K562 (cell line): Measurements from ENCODE around the gene KIZ. TPM values are rescaled to one million over a fixed set of nuclear protein-coding genes. Genes with fewer than 3 reads are reported as not detected.
A peak's percentile ranks its signal among the peaks of the same experiment; 100 is the strongest.

ENCODE experiments used
- ARNT ChIP-seq, 2 experiments: fragments of 450-650 bp; IDR thresholded peaks; 2 replicates each; pipeline ENCODE4 v1.6.1; 2016; ENCODE audit warnings: mild to moderate bottlenecking in 1 of 2
- C11orf30 ChIP-seq: fragments of 450-650 bp; IDR thresholded peaks from 2 replicates; pipeline ENCODE4 v1.6.1; 2016; ENCODE audit warnings: low read depth, mild to moderate bottlenecking
- CREB3 ChIP-seq: fragments of 450-650 bp; conservative IDR thresholded peaks from 2 replicates; pipeline ENCODE4 v1.6.1; 2016; ENCODE audit warnings: missing genetic modification characterization, low read depth, mild to moderate bottlenecking, missing compliant biosample characterization, moderate library complexity
- CREM ChIP-seq: IDR thresholded peaks from 2 replicates; pipeline ENCODE4 v1.6.1; 2014; ENCODE audit warnings: antibody characterized with exemption, low read depth
- DPF2 ChIP-seq: fragments of 450-650 bp; IDR thresholded peaks from 2 replicates; pipeline ENCODE4 v1.6.1; 2016
- FOXK2 ChIP-seq, 2 experiments: fragments of 450-650 bp; IDR thresholded peaks in 1 of 2; conservative IDR thresholded peaks in 1 of 2; 2 replicates each; pipeline ENCODE4 v1.6.1; 2016; ENCODE audit warnings: low read depth in 2 of 2, mild to moderate bottlenecking in 1 of 2
- HMG20B ChIP-seq: fragments of 250-450 bp; sonication (Bioruptor Pico); IDR thresholded peaks from 2 replicates; pipeline ENCODE4 v1.5.0; 2021; ENCODE audit warnings: mild to moderate bottlenecking
- HOXB6 ChIP-seq: fragments of 250-450 bp; sonication (Bioruptor Pico); IDR thresholded peaks from 2 replicates; pipeline ENCODE4 v1.5.1; 2022; ENCODE audit warnings: mild to moderate bottlenecking, borderline replicate concordance
- L3MBTL2 ChIP-seq: fragments of 450-650 bp; IDR thresholded peaks from 2 replicates; pipeline ENCODE4 v1.6.1; 2016; ENCODE audit warnings: mild to moderate bottlenecking, moderate library complexity
- MTF1 ChIP-seq: fragments of 250-450 bp; sonication (Bioruptor Pico); IDR thresholded peaks from 2 replicates; pipeline ENCODE4 v1.9.0; 2021; ENCODE audit warnings: moderate library complexity, mild to moderate bottlenecking, inconsistent platforms, borderline replicate concordance
- POLR2B ChIP-seq: fragments of 450-650 bp; IDR thresholded peaks from 2 replicates; pipeline ENCODE4 v1.6.1; 2018; ENCODE audit warnings: low read depth; ENCODE audit not compliant: partially characterized antibody
- SMAD4 ChIP-seq: fragments of 250-450 bp; sonication (Bioruptor Pico); conservative IDR thresholded peaks from 2 replicates; pipeline ENCODE4 v1.8.0; 2021; ENCODE audit warnings: inconsistent platforms, mild to moderate bottlenecking, moderate library complexity
- TCF7 ChIP-seq: sonication (generic); IDR thresholded peaks from 2 replicates; pipeline ENCODE4 v1.6.1; 2016; ENCODE audit warnings: antibody characterized with exemption, borderline replicate concordance
- TEAD2 ChIP-seq: fragments of 450-650 bp; IDR thresholded peaks from 2 replicates; pipeline ENCODE4 v1.6.1; 2016; ENCODE audit warnings: missing genetic modification characterization, control low read depth, missing compliant biosample characterization
- ZC3H11A ChIP-seq: IDR thresholded peaks from 2 replicates; pipeline ENCODE4 v1.6.1; 2012; ENCODE audit warnings: low read depth, low read length, improper control_type of control experiment
- ZNF282 ChIP-seq: sonication (generic); formaldehyde crosslinking; IDR thresholded peaks from 2 replicates; pipeline ENCODE4 v1.8.1; 2023; ENCODE audit warnings: missing genetic modification reagents
- ZNF785 ChIP-seq: fragments of 250-450 bp; sonication (Bioruptor Pico); IDR thresholded peaks from 2 replicates; pipeline ENCODE4 v1.4.0; 2020; ENCODE audit warnings: mild to moderate bottlenecking
- polyA plus RNA-seq, 8 experiments: library from polyadenylated mRNA; depleted of rRNA in 4 of 8; stranded (reverse) in 5 of 8; unstranded in 3 of 8; fragments of >200 nt; fragmentation: Nextera tagmentation in 2 of 8; fragmentation: Illumina TruSeq in 1 of 8; extraction: Ambion mirVana in 2 of 8; extraction: Trizol in 1 of 8; gene quantifications; 2 replicates each; pipeline versions ENCODE4 v1.2.1 to v1.2.3, GENCODE V29; 2011 to 2014; ENCODE audit warnings: inconsistent platforms in 1 of 8, missing spikeins in 1 of 8
- total RNA-seq, 7 experiments: library from RNA; depleted of rRNA in 6 of 7; stranded (reverse); fragments of >200 nt in 6 of 7; fragmentation: Illumina TruSeq in 2 of 7; extraction: Trizol in 2 of 7; gene quantifications; 2 replicates each; pipeline versions ENCODE4 v1.2.1 to v1.2.3, GENCODE V29; 2011 to 2021; ENCODE audit warnings: low replicate concordance in 1 of 7
- TF ChIP-seq, protein P1 (sequence below): fragments of 450-650 bp; IDR thresholded peaks from 2 replicates; pipeline ENCODE4 v1.6.1; 2016; ENCODE audit warnings: mild to moderate bottlenecking, moderate library complexity

The KIZ gene
- total and polyA plus RNA-seq, 9 of the 15 experiments (the other 6 are each of a cell fraction or from before 2014, with no cell fraction given) = 4.9 to 21.1 (median 13.5) TPM

GRCh38 chr20:21087862-21088540 lies 37.9 kb upstream of the KIZ start (continued):
- TF ChIP-seq, protein P1, sequence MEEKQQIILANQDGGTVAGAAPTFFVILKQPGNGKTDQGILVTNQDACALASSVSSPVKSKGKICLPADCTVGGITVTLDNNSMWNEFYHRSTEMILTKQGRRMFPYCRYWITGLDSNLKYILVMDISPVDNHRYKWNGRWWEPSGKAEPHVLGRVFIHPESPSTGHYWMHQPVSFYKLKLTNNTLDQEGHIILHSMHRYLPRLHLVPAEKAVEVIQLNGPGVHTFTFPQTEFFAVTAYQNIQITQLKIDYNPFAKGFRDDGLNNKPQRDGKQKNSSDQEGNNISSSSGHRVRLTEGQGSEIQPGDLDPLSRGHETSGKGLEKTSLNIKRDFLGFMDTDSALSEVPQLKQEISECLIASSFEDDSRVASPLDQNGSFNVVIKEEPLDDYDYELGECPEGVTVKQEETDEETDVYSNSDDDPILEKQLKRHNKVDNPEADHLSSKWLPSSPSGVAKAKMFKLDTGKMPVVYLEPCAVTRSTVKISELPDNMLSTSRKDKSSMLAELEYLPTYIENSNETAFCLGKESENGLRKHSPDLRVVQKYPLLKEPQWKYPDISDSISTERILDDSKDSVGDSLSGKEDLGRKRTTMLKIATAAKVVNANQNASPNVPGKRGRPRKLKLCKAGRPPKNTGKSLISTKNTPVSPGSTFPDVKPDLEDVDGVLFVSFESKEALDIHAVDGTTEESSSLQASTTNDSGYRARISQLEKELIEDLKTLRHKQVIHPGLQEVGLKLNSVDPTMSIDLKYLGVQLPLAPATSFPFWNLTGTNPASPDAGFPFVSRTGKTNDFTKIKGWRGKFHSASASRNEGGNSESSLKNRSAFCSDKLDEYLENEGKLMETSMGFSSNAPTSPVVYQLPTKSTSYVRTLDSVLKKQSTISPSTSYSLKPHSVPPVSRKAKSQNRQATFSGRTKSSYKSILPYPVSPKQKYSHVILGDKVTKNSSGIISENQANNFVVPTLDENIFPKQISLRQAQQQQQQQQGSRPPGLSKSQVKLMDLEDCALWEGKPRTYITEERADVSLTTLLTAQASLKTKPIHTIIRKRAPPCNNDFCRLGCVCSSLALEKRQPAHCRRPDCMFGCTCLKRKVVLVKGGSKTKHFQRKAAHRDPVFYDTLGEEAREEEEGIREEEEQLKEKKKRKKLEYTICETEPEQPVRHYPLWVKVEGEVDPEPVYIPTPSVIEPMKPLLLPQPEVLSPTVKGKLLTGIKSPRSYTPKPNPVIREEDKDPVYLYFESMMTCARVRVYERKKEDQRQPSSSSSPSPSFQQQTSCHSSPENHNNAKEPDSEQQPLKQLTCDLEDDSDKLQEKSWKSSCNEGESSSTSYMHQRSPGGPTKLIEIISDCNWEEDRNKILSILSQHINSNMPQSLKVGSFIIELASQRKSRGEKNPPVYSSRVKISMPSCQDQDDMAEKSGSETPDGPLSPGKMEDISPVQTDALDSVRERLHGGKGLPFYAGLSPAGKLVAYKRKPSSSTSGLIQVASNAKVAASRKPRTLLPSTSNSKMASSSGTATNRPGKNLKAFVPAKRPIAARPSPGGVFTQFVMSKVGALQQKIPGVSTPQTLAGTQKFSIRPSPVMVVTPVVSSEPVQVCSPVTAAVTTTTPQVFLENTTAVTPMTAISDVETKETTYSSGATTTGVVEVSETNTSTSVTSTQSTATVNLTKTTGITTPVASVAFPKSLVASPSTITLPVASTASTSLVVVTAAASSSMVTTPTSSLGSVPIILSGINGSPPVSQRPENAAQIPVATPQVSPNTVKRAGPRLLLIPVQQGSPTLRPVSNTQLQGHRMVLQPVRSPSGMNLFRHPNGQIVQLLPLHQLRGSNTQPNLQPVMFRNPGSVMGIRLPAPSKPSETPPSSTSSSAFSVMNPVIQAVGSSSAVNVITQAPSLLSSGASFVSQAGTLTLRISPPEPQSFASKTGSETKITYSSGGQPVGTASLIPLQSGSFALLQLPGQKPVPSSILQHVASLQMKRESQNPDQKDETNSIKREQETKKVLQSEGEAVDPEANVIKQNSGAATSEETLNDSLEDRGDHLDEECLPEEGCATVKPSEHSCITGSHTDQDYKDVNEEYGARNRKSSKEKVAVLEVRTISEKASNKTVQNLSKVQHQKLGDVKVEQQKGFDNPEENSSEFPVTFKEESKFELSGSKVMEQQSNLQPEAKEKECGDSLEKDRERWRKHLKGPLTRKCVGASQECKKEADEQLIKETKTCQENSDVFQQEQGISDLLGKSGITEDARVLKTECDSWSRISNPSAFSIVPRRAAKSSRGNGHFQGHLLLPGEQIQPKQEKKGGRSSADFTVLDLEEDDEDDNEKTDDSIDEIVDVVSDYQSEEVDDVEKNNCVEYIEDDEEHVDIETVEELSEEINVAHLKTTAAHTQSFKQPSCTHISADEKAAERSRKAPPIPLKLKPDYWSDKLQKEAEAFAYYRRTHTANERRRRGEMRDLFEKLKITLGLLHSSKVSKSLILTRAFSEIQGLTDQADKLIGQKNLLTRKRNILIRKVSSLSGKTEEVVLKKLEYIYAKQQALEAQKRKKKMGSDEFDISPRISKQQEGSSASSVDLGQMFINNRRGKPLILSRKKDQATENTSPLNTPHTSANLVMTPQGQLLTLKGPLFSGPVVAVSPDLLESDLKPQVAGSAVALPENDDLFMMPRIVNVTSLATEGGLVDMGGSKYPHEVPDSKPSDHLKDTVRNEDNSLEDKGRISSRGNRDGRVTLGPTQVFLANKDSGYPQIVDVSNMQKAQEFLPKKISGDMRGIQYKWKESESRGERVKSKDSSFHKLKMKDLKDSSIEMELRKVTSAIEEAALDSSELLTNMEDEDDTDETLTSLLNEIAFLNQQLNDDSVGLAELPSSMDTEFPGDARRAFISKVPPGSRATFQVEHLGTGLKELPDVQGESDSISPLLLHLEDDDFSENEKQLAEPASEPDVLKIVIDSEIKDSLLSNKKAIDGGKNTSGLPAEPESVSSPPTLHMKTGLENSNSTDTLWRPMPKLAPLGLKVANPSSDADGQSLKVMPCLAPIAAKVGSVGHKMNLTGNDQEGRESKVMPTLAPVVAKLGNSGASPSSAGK = no peak
- TF ChIP-seq SMAD4 (CRISPR knock-in tag) (no peak), CREM (0 out of 2 replicates have a peak, but pooled peaks have one; percentile 25), ZNF785 (CRISPR knock-in tag) (no peak), MTF1 (CRISPR knock-in tag) (no peak), C11orf30 (peak; percentile 50; the same call in 1 of the 2 replicates), HMG20B (CRISPR knock-in tag) (no peak), TCF7 (no peak), POLR2B (no peak), ZNF282 (CRISPR knock-in tag) (no peak), L3MBTL2 (0 out of 2 replicates have a peak, but pooled peaks have one; percentile 13), FOXK2 (conservative IDR thresholded peaks at IDR 0.05 in 1 of 2, IDR thresholded peaks at IDR 0.05 in 1 of 2; ENCODE audit: low read depth in 2 of 2) (no peak), ARNT (IDR thresholded peaks at IDR 0.05) (no peak), HOXB6 (no peak), TEAD2 (no peak), ZC3H11A (no peak), DPF2 (0 out of 2 replicates have a peak, but pooled peaks have one; percentile 29), CREB3 (tag) (no peak)
